ENCODE results near the gene CHRNB4.
A peak's percentile ranks its signal among the peaks of the same experiment; 100 is the strongest.

Gene CHRNB4

DNA sequence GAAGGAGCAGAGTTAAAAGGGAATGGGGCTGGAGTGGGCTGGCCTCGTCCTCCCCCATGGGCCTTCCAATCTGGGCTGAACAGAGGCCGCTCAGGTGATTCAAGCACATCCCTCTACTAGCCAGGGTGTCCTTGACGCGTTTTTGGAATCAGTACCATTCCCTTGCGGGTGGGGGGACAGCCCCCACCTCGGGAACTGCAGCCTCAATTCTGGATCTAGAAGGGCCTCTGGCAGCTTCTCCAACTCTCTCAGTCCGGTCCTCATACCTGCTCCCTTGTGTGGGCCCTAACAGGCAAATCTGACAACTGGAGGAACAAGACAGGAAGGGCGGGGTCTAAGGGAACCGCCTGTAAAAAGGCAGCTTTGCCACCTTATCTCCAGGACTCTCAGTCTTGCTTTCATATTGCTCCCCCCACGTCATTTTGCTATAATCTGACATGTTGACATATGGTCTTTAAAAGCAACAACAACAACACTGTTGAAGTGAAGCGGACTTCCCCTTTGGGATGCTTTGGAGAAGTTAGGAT is 802 bp upstream of the CHRNB4 start:
- H3K4me2 ChIP-seq (ENCODE audit: low read length) = no peak overlapping the region
- no peak overlapping the region for H3K4ac ChIP-seq (ENCODE audit: low read depth, low read length)
- DNase-seq = no peak
- no CpG with 5 or more reads among the region's 11 CpGs for WGBS (ENCODE audit: extremely low coverage, insufficient coverage, insufficient read length)
- H3K9me3 ChIP-seq (ENCODE audit: insufficient read depth, low read depth, low read length) = no peaks in the 10 kb centered on the region
- peaks cover 5 to 9% of the 10 kb centered on the region in 2 experiments for H3K4me1 ChIP-seq (ENCODE audit: control insufficient read depth in 1 of 2, insufficient read depth in 2 of 2, low read length in 2 of 2)
- H3K4me3 ChIP-seq (ENCODE audit: low read depth, low read length) = no peak overlapping the region
- peaks cover 8% of the 10 kb centered on the region for H3K27me3 ChIP-seq (ENCODE audit: insufficient read depth, low read length)
- no peaks in the 10 kb centered on the region for H3K79me1 ChIP-seq (ENCODE audit: low read length)
- H4K91ac ChIP-seq (ENCODE audit: low read depth, low read length) = no peak overlapping the region
- no peak overlapping the region for H3K9ac ChIP-seq (ENCODE audit: low read length)
- H3K23ac ChIP-seq (ENCODE audit: low read length) = no peak overlapping the region
- H3K36me3 ChIP-seq (ENCODE audit: control insufficient read depth in 1 of 2, insufficient read depth in 2 of 2, low read length in 2 of 2) = no peaks in the 10 kb centered on the region
- no peak overlapping the region for H4K8ac ChIP-seq (ENCODE audit: low read depth, low read length)
- no peak overlapping the region for H2BK5ac ChIP-seq (ENCODE audit: low read depth, low read length, poor library complexity)
- H3K27ac ChIP-seq (ENCODE audit: low read depth, low read length) = no peak overlapping the region
- no peak overlapping the region for H2AFZ ChIP-seq (ENCODE audit: insufficient read depth, low read length, poor library complexity)
- H3K79me2 ChIP-seq (ENCODE audit: control insufficient read depth, insufficient read depth, low read length, poor library complexity) = no peaks in the 10 kb centered on the region
- no peak overlapping the region for H3K14ac ChIP-seq (ENCODE audit: low read length)
- no peak overlapping the region for H2BK12ac ChIP-seq (ENCODE audit: low read length)
- H3K18ac ChIP-seq (ENCODE audit: low read length) = no peak overlapping the region
- no peak overlapping the region for H4K12ac ChIP-seq (ENCODE audit: low read depth, low read length)
- H2AK5ac ChIP-seq (ENCODE audit: low read length) = no peak overlapping the region
- H2BK120ac ChIP-seq (ENCODE audit: insufficient read depth, low read length, poor library complexity) = no peak overlapping the region

DNA sequence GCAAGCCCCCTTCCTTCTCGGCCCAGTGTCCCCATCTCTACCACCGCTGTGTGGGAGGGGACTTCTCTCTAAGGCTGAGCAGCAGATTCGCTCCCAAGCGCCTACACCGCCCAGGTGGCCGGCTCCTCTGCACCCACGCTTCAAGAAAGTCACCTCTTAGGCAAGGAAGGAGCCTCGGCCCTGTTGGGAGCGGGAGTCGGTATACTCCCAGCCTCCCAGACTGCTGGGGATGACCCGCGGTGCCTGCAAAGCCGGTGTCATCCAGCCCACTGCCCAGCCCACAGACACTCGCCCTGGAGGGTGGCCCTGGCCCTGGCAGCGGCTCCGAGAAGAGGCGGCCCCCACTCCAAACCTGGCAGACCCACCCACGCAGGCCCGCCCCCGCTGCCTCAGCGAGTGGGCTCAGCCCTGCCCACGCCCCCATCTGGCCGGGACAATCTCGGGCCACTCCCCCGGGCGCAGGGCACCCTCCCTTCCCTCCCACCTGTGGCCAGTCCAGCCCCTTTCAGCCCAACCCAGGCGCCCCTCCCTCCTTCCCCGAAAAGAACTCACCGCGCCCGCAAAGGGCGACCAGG is 396 bp downstream of the CHRNB4 start:
- H3K79me1 ChIP-seq (ENCODE audit: low read length) = no peaks in the 10 kb centered on the region
- H3K4me2 ChIP-seq (ENCODE audit: low read length) = peak overlapping the region; percentile 68
- H2AFZ ChIP-seq (ENCODE audit: insufficient read depth, low read length, poor library complexity) = peak overlapping the region; percentile 19
- H3K23ac ChIP-seq (ENCODE audit: low read length) = no peak overlapping the region
- H4K12ac ChIP-seq (ENCODE audit: low read depth, low read length) = no peak overlapping the region
- no peak overlapping the region for H3K9ac ChIP-seq (ENCODE audit: low read length)
- H3K9me3 ChIP-seq (ENCODE audit: insufficient read depth, low read depth, low read length) = no peaks in the 10 kb centered on the region
- peaks cover 5 to 9% of the 10 kb centered on the region in 2 experiments for H3K4me1 ChIP-seq (ENCODE audit: control insufficient read depth in 1 of 2, insufficient read depth in 2 of 2, low read length in 2 of 2)
- DNase-seq = no peak
- no peak overlapping the region for H3K4ac ChIP-seq (ENCODE audit: low read depth, low read length)
- H4K91ac ChIP-seq (ENCODE audit: low read depth, low read length) = no peak overlapping the region
- H3K27me3 ChIP-seq (ENCODE audit: insufficient read depth, low read length) = peaks cover 8% of the 10 kb centered on the region
- no peak overlapping the region for H4K8ac ChIP-seq (ENCODE audit: low read depth, low read length)
- no peak overlapping the region for H3K27ac ChIP-seq (ENCODE audit: low read depth, low read length)
- H2BK120ac ChIP-seq (ENCODE audit: insufficient read depth, low read length, poor library complexity) = no peak overlapping the region
- H3K79me2 ChIP-seq (ENCODE audit: control insufficient read depth, insufficient read depth, low read length, poor library complexity) = no peaks in the 10 kb centered on the region
- H3K36me3 ChIP-seq (ENCODE audit: control insufficient read depth in 1 of 2, insufficient read depth in 2 of 2, low read length in 2 of 2) = no peaks in the 10 kb centered on the region
- H2BK12ac ChIP-seq (ENCODE audit: low read length) = no peak overlapping the region
- H2AK5ac ChIP-seq (ENCODE audit: low read length) = no peak overlapping the region
- no peak overlapping the region for H3K14ac ChIP-seq (ENCODE audit: low read length)
- H2BK5ac ChIP-seq (ENCODE audit: low read depth, low read length, poor library complexity) = no peak overlapping the region
- H3K4me3 ChIP-seq (ENCODE audit: low read depth, low read length) = peak overlapping the region; percentile 44
- H3K18ac ChIP-seq (ENCODE audit: low read length) = no peak overlapping the region
- no CpG with 5 or more reads among the region's 32 CpGs for WGBS (ENCODE audit: extremely low coverage, insufficient coverage, insufficient read length)

DNA sequence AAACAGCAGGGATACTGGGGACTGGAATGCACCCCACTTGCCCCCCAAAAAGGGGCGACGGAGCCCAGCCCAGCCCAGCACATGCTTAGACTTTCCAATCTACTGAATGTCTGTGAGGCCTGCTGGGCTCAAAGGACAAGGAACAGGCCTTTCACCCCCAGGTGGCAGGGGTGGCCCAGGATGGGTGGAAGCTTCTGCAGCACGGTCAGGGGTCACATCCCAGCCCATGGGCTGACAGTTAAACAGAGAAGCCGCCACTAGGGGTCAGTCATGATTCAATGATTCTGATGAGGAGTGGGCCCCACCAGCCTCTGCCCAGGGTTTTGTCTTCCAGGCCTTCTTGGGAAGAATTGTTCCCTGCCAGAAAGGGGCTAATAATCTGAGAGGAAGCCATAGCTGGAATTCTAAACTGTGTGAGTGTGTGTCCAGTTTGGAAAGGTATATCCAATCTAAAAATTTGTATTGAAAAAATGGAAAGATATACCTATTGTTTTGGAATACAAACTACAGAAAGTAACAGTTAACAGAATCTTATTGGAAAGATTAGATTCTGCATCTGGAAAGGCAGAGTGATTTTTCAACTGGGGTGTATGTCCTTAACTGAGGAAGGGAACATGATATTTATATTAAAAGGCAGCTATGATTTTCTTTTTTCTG is 2.2 kb downstream of the CHRNB4 start:
- Histone ChIP-seq H3K4me3 (ENCODE audit: low read depth, low read length) (no peak overlapping the region), H2AFZ (ENCODE audit: insufficient read depth, low read length, poor library complexity) (no peak overlapping the region), H3K4me2 (ENCODE audit: low read length) (no peak overlapping the region), H2AK5ac (ENCODE audit: low read length) (no peak overlapping the region), H3K36me3 (ENCODE audit: control insufficient read depth in 1 of 2, insufficient read depth in 2 of 2, low read length in 2 of 2) (no peaks in the 10 kb centered on the region), H3K23ac (ENCODE audit: low read length) (no peak overlapping the region), H3K27me3 (ENCODE audit: insufficient read depth, low read length) (peaks cover 8% of the 10 kb centered on the region), H2BK12ac (ENCODE audit: low read length) (no peak overlapping the region), H3K79me1 (ENCODE audit: low read length) (no peaks in the 10 kb centered on the region), H3K18ac (ENCODE audit: low read length) (no peak overlapping the region), H2BK5ac (ENCODE audit: low read depth, low read length, poor library complexity) (no peak overlapping the region), H3K14ac (ENCODE audit: low read length) (no peak overlapping the region), H4K91ac (ENCODE audit: low read depth, low read length) (no peak overlapping the region), H3K27ac (ENCODE audit: low read depth, low read length) (no peak overlapping the region), H3K9ac (ENCODE audit: low read length) (no peak overlapping the region), H3K4me1 (ENCODE audit: control insufficient read depth in 1 of 2, insufficient read depth in 2 of 2, low read length in 2 of 2) (peaks cover 5 to 9% of the 10 kb centered on the region in 2 experiments), H3K9me3 (ENCODE audit: insufficient read depth, low read depth, low read length) (no peaks in the 10 kb centered on the region), H4K8ac (ENCODE audit: low read depth, low read length) (no peak overlapping the region), H3K4ac (ENCODE audit: low read depth, low read length) (no peak overlapping the region), H4K12ac (ENCODE audit: low read depth, low read length) (no peak overlapping the region), H2BK120ac (ENCODE audit: insufficient read depth, low read length, poor library complexity) (no peak overlapping the region), H3K79me2 (ENCODE audit: control insufficient read depth, insufficient read depth, low read length, poor library complexity) (no peaks in the 10 kb centered on the region)
- no CpG with 5 or more reads among the region's 4 CpGs for WGBS (ENCODE audit: extremely low coverage, insufficient coverage, insufficient read length)
- DNase-seq = peak; percentile 35 to 71

DNA sequence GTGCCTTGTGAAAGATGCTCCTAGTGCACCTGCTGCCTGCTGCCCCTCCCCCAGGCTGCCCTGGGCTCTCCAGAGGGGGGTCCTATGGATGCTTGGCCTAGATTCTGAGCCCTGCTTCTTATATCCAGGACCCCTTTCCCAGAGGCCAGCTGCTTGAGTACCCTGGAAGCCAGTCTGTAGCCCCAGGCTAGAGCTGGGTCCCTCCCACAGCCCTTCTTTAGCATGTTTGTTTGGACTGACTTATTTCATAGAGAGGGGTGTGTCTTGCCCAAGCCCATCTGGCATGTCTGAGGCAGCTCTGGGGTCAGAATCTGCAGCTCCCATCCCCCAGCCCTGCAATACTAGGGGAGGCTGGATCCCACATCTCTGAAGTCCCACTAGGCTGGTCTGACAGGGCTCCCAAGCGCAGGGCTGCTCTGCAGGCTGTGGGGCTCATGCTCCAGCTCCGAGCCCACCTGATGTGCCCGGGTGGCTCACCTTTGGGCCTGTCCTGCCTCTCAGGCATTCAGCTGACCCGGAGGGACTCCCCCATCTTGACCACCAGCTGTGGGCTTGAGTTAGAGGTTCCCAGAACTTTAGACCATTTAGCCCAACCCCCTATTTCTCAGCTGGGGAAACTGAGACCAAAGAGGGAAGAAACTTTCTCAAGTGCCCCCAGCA is 3.1 kb downstream of the CHRNB4 start:
- Histone ChIP-seq H2AK5ac (ENCODE audit: low read length) (no peak overlapping the region), H2BK12ac (ENCODE audit: low read length) (no peak overlapping the region), H3K23ac (ENCODE audit: low read length) (no peak overlapping the region), H3K4ac (ENCODE audit: low read depth, low read length) (no peak overlapping the region), H3K4me2 (ENCODE audit: low read length) (no peak overlapping the region), H3K4me1 (ENCODE audit: control insufficient read depth in 1 of 2, insufficient read depth in 2 of 2, low read length in 2 of 2) (peaks cover 5 to 9% of the 10 kb centered on the region in 2 experiments), H3K79me2 (ENCODE audit: control insufficient read depth, insufficient read depth, low read length, poor library complexity) (no peaks in the 10 kb centered on the region), H4K8ac (ENCODE audit: low read depth, low read length) (no peak overlapping the region), H3K14ac (ENCODE audit: low read length) (no peak overlapping the region), H3K18ac (ENCODE audit: low read length) (no peak overlapping the region), H4K91ac (ENCODE audit: low read depth, low read length) (no peak overlapping the region), H3K27ac (ENCODE audit: low read depth, low read length) (no peak overlapping the region), H3K79me1 (ENCODE audit: low read length) (no peaks in the 10 kb centered on the region), H3K27me3 (ENCODE audit: insufficient read depth, low read length) (peaks cover 8% of the 10 kb centered on the region), H3K9me3 (ENCODE audit: insufficient read depth, low read depth, low read length) (no peaks in the 10 kb centered on the region), H3K4me3 (ENCODE audit: low read depth, low read length) (no peak overlapping the region), H2BK120ac (ENCODE audit: insufficient read depth, low read length, poor library complexity) (no peak overlapping the region), H3K9ac (ENCODE audit: low read length) (no peak overlapping the region), H3K36me3 (ENCODE audit: control insufficient read depth in 1 of 2, insufficient read depth in 2 of 2, low read length in 2 of 2) (no peaks in the 10 kb centered on the region), H2BK5ac (ENCODE audit: low read depth, low read length, poor library complexity) (no peak overlapping the region), H2AFZ (ENCODE audit: insufficient read depth, low read length, poor library complexity) (no peak overlapping the region), H4K12ac (ENCODE audit: low read depth, low read length) (no peak overlapping the region)
- no CpG with 5 or more reads among the region's 4 CpGs for WGBS (ENCODE audit: extremely low coverage, insufficient coverage, insufficient read length)
- no peak for DNase-seq

Data from trophoblast cell (in vitro differentiated cells and primary cell).